GM23248 (cell line): ENCODE measurements around the gene DCAF7.

ENCODE experiments used
- EZH2 ChIP-seq: fragments of 200-600 bp; sonication (generic); IDR thresholded peaks from 2 replicates; pipeline ENCODE4 v1.6.1; 2018; ENCODE audit warnings: antibody characterized with exemption, mild to moderate bottlenecking; ENCODE audit not compliant: insufficient read depth, poor library complexity, severe bottlenecking
- EZH2phosphoT487 ChIP-seq: fragments of 200-600 bp; sonication (generic); IDR thresholded peaks from 2 replicates; pipeline ENCODE4 v1.6.1; 2018; ENCODE audit warnings: antibody characterized with exemption, moderate library complexity, mild to moderate bottlenecking, low read depth; ENCODE audit not compliant: insufficient read depth

GRCh38 chr17:63573634-63574033 is 23.4 kb downstream of the DCAF7 start:
- no peak for TF ChIP-seq EZH2
- no peak for TF ChIP-seq EZH2phosphoT487
